Neural cell (in vitro differentiated cells): ENCODE results near the gene ITGA1. TPM values are rescaled to one million over a fixed set of nuclear protein-coding genes. Genes with fewer than 3 reads are reported as not detected.

Experiments used
- H2AFZ ChIP-seq: fragments of 200-600, 300-800 bp; sonication (generic), shearing (Covaris generic); 2 replicates; pipeline ENCODE4 v1.6.0; 2014; ENCODE audit warnings: low read depth, mild to moderate bottlenecking, antibody characterized with exemption, low read length, moderate library complexity
- H3F3A ChIP-seq: fragments of 200-600 bp; shearing (Covaris generic); 2 replicates; pipeline ENCODE4 v1.6.1; 2016; ENCODE audit warnings: mild to moderate bottlenecking, moderate library complexity, mixed read lengths, antibody characterized with exemption, low read length; ENCODE audit not compliant: insufficient read depth, poor library complexity, severe bottlenecking
- H3K27ac ChIP-seq: fragments of 200-600, 300-800 bp; sonication (generic), shearing (Covaris generic); 2 replicates; pipeline ENCODE4 v1.5.1; 2014; ENCODE audit warnings: mild to moderate bottlenecking, low read length, moderate library complexity
- H3K27me3 ChIP-seq: fragments of 300-800, 200-600 bp; sonication (generic), shearing (Covaris generic); 2 replicates; pipeline ENCODE4 v1.6.0; 2014; ENCODE audit warnings: mild to moderate bottlenecking, low read depth, low read length, moderate library complexity; ENCODE audit not compliant: insufficient read depth
- H3K36me3 ChIP-seq: fragments of 300-800, 200-600 bp; sonication (generic), shearing (Covaris generic); 2 replicates; pipeline ENCODE4 v1.5.1; 2014; ENCODE audit warnings: mild to moderate bottlenecking, antibody characterized with exemption, low read length, moderate library complexity; ENCODE audit not compliant: insufficient read depth
- H3K4me2 ChIP-seq: fragments of 300-800, 200-600 bp; sonication (generic), shearing (Covaris generic); 2 replicates; pipeline ENCODE4 v1.6.0; 2014; ENCODE audit warnings: mild to moderate bottlenecking, low read length
- H3K4me3 ChIP-seq: fragments of 300-800, 200-600 bp; sonication (generic), shearing (Covaris generic); 2 replicates; pipeline ENCODE4 v1.5.1; 2014; ENCODE audit warnings: mild to moderate bottlenecking, low read length, moderate library complexity
- H3K79me2 ChIP-seq: fragments of 200-600 bp; shearing (Covaris generic); replicated peaks from 2 replicates; pipeline ENCODE4 v1.6.0; 2014; ENCODE audit warnings: mild to moderate bottlenecking, low read length, moderate library complexity; ENCODE audit not compliant: insufficient read depth
- H3K9ac ChIP-seq: fragments of 300-800, 200-600 bp; sonication (generic), shearing (Covaris generic); 2 replicates; pipeline ENCODE4 v1.6.1; 2016; ENCODE audit warnings: mild to moderate bottlenecking, low read length, mixed read lengths
- H3K9me2 ChIP-seq: fragments of 200-600 bp; shearing (Covaris generic); 2 replicates; pipeline ENCODE4 v1.6.1; 2016; ENCODE audit warnings: mild to moderate bottlenecking, low read length, mixed read lengths; ENCODE audit not compliant: insufficient read depth
- H3K9me3 ChIP-seq: fragments of 200-600, 300-800 bp; sonication (generic), shearing (Covaris generic); 2 replicates; pipeline ENCODE4 v1.6.1; 2016; ENCODE audit warnings: mild to moderate bottlenecking, mixed run types, low read length, moderate library complexity, mixed read lengths
- H4K20me1 ChIP-seq: fragments of 200-600 bp; shearing (Covaris generic); 2 replicates; pipeline ENCODE4 v1.6.1; 2016; ENCODE audit warnings: mild to moderate bottlenecking, mixed run types; ENCODE audit not compliant: insufficient read depth
- EP300 ChIP-seq: fragments of 450-650 bp; conservative IDR thresholded peaks from 2 replicates; pipeline ENCODE4 v1.6.1; 2014; ENCODE audit warnings: antibody characterized with exemption, mild to moderate bottlenecking, moderate library complexity; ENCODE audit not compliant: poor library complexity, severe bottlenecking
- EZH2 ChIP-seq: fragments of 200-600, 300-800 bp; shearing (Covaris generic), sonication (generic); IDR thresholded peaks from 2 replicates; pipeline ENCODE4 v1.6.1; 2014; ENCODE audit warnings: antibody characterized with exemption, low read length, borderline replicate concordance, mild to moderate bottlenecking; ENCODE audit not compliant: insufficient read depth, poor library complexity, severe bottlenecking
- MXI1 ChIP-seq: fragments of 450-650 bp; conservative IDR thresholded peaks from 2 replicates; pipeline ENCODE4 v1.6.1; 2014; ENCODE audit warnings: antibody characterized with exemption, mild to moderate bottlenecking; ENCODE audit not compliant: poor library complexity, severe bottlenecking
- POLR2AphosphoS5 ChIP-seq: IDR thresholded peaks from 2 replicates; pipeline ENCODE4 v1.6.1; 2012
- RAD21 ChIP-seq: fragments of 450-650 bp; conservative IDR thresholded peaks from 2 replicates; pipeline ENCODE4 v1.6.1; 2014; ENCODE audit warnings: antibody characterized with exemption, mild to moderate bottlenecking, moderate library complexity
- SMC3 ChIP-seq: fragments of 450-650 bp; conservative IDR thresholded peaks from 2 replicates; pipeline ENCODE4 v1.6.1; 2014; ENCODE audit warnings: antibody characterized with exemption, mild to moderate bottlenecking, moderate library complexity; ENCODE audit not compliant: poor library complexity
- TAF1 ChIP-seq: IDR thresholded peaks from 2 replicates; pipeline ENCODE4 v1.6.1; 2012; ENCODE audit warnings: low read depth
- polyA plus RNA-seq: library from polyadenylated mRNA; depleted of rRNA; stranded (reverse); fragments of >200 nt; gene quantifications from 2 replicates; pipeline ENCODE4 v1.2.3, GENCODE V29; 2014
- TF ChIP-seq, protein P1 (sequence below): fragments of 450-650 bp; IDR thresholded peaks from 2 replicates; pipeline ENCODE4 v1.5.1; 2014; ENCODE audit warnings: antibody characterized with exemption, mild to moderate bottlenecking, moderate library complexity; ENCODE audit not compliant: poor library complexity, severe bottlenecking
- TF ChIP-seq, protein P2 (sequence below): IDR thresholded peaks from 2 replicates; pipeline ENCODE4 v1.6.1; 2012; ENCODE audit warnings: borderline replicate concordance

Gene ITGA1
- polyA plus RNA-seq, 1 donor from 2014 or later, result 0.15 TPM

DNA sequence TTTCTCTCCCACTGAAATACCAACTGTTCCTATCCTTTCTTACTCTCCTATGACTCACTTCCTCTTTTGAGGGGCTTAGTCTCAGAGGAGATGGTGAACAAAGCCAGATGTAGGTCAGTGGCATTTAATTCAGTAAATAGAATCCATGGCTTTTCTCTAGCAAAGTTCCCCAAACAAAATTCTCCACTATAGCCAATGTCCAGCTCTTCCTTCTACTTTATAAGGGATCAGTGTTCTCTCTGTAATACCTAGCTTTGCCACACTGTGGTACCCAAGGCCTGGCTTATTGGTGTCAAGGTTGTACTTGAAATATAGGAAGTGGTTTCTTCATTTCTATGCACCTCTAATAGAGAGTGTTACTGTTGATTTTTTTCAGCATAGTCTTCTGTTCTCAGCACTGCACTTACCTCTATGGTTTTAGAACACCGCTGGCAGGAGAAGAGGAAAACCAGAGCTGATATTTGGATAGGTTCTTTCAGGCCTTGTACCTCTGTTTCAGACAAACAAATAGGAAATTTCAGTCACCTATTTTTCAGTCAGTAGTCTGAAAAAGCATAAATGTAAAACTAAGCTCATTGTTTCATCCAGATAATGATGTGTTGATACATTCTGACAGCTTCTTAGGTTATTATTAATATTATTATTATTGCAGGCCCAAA, 160.8 kb downstream of the ITGA1 start:
- no peak overlapping the region for H3K9ac ChIP-seq
- no peaks in the 10 kb centered on the region for H3K9me3 ChIP-seq
- H2AFZ ChIP-seq, result no peak overlapping the region
- H3K4me2 ChIP-seq, result no peak overlapping the region
- H3K27ac ChIP-seq, result no peak overlapping the region
- no peaks in the 10 kb centered on the region for H3F3A ChIP-seq
- H3K9me2 ChIP-seq, result no peaks in the 10 kb centered on the region
- H3K4me3 ChIP-seq, result no peak overlapping the region
- no peaks in the 10 kb centered on the region for H3K27me3 ChIP-seq
- H4K20me1 ChIP-seq, result no peaks in the 10 kb centered on the region
- H3K79me2 ChIP-seq, result no peaks in the 10 kb centered on the region
- no peak for TF ChIP-seq EZH2
- TF ChIP-seq SMC3, result peak; percentile 92
- TF ChIP-seq EP300, result no peak
- TF ChIP-seq, protein P1, sequence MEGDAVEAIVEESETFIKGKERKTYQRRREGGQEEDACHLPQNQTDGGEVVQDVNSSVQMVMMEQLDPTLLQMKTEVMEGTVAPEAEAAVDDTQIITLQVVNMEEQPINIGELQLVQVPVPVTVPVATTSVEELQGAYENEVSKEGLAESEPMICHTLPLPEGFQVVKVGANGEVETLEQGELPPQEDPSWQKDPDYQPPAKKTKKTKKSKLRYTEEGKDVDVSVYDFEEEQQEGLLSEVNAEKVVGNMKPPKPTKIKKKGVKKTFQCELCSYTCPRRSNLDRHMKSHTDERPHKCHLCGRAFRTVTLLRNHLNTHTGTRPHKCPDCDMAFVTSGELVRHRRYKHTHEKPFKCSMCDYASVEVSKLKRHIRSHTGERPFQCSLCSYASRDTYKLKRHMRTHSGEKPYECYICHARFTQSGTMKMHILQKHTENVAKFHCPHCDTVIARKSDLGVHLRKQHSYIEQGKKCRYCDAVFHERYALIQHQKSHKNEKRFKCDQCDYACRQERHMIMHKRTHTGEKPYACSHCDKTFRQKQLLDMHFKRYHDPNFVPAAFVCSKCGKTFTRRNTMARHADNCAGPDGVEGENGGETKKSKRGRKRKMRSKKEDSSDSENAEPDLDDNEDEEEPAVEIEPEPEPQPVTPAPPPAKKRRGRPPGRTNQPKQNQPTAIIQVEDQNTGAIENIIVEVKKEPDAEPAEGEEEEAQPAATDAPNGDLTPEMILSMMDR, result peak; percentile 92
- no peak for TF ChIP-seq TAF1
- TF ChIP-seq, protein P2, sequence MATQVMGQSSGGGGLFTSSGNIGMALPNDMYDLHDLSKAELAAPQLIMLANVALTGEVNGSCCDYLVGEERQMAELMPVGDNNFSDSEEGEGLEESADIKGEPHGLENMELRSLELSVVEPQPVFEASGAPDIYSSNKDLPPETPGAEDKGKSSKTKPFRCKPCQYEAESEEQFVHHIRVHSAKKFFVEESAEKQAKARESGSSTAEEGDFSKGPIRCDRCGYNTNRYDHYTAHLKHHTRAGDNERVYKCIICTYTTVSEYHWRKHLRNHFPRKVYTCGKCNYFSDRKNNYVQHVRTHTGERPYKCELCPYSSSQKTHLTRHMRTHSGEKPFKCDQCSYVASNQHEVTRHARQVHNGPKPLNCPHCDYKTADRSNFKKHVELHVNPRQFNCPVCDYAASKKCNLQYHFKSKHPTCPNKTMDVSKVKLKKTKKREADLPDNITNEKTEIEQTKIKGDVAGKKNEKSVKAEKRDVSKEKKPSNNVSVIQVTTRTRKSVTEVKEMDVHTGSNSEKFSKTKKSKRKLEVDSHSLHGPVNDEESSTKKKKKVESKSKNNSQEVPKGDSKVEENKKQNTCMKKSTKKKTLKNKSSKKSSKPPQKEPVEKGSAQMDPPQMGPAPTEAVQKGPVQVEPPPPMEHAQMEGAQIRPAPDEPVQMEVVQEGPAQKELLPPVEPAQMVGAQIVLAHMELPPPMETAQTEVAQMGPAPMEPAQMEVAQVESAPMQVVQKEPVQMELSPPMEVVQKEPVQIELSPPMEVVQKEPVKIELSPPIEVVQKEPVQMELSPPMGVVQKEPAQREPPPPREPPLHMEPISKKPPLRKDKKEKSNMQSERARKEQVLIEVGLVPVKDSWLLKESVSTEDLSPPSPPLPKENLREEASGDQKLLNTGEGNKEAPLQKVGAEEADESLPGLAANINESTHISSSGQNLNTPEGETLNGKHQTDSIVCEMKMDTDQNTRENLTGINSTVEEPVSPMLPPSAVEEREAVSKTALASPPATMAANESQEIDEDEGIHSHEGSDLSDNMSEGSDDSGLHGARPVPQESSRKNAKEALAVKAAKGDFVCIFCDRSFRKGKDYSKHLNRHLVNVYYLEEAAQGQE, result no peak
- no peak for TF ChIP-seq MXI1
- no peak for TF ChIP-seq POLR2AphosphoS5
- TF ChIP-seq RAD21, result peak; percentile 95
- H3K36me3 ChIP-seq, result no peaks in the 10 kb centered on the region

DNA sequence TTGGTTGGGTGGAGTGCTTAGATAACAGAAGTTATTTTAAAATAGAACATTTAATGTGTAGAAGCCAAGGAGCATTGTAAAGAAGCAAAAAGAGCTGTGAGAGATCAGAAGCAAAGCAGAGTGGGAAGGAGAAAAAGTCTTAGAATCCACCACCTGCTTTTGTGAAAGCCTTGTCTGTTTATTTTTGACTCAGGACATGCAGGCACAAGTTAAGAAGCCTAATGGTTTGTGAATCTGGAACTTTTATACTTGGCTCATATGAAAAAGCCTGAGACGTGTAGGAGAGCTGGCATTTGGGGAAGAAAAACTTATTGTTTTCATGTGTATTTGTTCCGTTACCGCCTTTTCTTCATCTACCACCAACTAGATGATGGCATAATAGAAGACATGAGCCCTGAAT, 163.0 kb downstream of the ITGA1 start:
- H3K27ac ChIP-seq, result no peak overlapping the region
- no peak overlapping the region for H3K4me3 ChIP-seq
- no peaks in the 10 kb centered on the region for H3K27me3 ChIP-seq

More for the DNA sequence above, 163.0 kb downstream of the ITGA1 start:
- no peak for TF ChIP-seq RAD21
- no peak for TF ChIP-seq MXI1
- no peak for TF ChIP-seq SMC3
- TF ChIP-seq, protein P2, result no peak
- no peak for TF ChIP-seq EZH2
- TF ChIP-seq TAF1, result no peak
- no peak for TF ChIP-seq EP300
- TF ChIP-seq, protein P1, result no peak
- no peak for TF ChIP-seq POLR2AphosphoS5
- no peaks in the 10 kb centered on the region for H3K9me2 ChIP-seq
- no peaks in the 10 kb centered on the region for H4K20me1 ChIP-seq
- no peaks in the 10 kb centered on the region for H3K36me3 ChIP-seq
- H3K9me3 ChIP-seq, result no peaks in the 10 kb centered on the region
- no peaks in the 10 kb centered on the region for H3K79me2 ChIP-seq
- no peak overlapping the region for H3K4me2 ChIP-seq
- H3K9ac ChIP-seq, result no peak overlapping the region
- H3F3A ChIP-seq, result no peaks in the 10 kb centered on the region
- H2AFZ ChIP-seq, result no peak overlapping the region
